ENCODE results near the gene ANKS1B.
"Not testable (repeated sequence)": the region's sequence is repeated elsewhere in the genome, so short reads cannot be mapped to it uniquely, and the experiment has no call there.

Gene ANKS1B

DNA sequence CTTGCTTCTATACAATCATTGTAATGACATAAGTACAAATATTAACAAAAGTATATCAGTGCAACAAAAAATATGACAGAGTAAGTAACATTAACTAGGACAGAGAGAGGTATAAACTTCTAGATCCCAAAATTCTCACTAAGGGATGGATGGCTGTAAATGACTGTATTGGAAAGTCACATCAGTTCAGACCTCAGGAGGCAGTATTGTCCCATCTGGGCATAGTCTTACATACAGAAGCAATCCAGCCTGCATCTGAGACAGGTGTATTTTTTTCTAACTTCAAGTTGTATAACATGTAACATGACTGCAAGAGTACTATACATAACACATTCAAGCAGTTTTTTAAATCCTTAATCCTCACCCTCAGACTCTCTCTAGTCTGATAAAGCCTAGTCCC, 238.2 kb downstream of the ANKS1B start:
- DNase-seq = no peak

DNA sequence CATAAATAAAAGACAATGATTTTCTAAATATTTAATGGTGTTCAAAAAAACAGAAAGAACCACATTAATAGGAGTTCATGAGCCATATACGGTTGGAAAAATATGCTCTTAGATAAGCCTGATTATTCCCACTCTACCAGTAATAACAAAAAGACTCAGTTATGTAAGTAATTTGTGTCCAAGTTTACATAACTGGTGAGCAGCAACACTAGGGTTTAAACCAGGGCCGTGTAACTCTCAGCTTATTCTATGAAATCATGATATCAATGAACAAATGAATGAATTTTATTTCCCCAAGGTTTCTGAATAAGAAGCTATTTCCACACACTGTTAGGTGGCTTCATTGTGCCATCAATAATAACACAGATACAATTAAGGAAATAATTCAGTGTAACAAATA, 238.8 kb downstream of the ANKS1B start:
- DNase-seq = no peak

DNA sequence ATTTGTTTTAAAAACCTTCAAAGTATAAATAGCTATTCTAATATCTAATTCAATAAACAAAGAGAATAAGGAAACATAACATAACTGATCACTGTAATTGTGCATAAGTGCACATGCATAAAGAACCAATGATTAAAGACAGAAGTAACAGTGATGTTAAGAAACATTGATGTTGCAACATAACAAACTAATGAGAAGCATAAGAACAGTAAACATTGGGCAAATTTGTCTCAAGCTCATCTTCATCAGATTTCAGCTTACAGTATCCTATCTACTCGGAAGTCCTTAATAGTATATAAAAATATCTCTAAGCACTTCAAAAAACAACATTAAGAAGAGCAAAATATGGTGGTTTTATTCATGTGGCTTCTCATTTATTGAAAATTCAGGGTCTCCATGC, 239.6 kb downstream of the ANKS1B start:
- DNase-seq = no peak

DNA sequence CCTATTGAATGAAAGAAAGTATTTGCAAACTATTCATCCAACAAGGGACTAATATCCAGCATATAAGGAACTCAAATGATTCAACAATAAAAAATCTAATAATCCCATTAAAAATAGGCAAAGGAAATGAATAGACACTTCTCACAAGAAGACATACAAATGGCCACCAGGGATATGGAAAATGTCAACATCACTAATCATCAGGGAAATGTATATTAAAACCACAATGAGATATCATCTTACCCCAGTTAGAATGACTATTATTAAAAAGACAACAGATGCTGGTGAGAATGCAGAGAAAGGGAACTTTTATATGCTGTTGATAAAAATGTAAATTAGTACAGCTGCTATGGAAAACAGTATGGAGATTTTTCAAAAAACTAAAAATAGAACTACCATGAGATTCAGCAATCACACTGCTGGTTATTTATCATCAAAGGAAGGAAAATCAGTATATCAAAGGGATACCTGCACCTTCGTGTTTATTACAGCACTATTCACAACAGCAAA, 247.9 kb downstream of the ANKS1B start:
- no peak for DNase-seq

DNA sequence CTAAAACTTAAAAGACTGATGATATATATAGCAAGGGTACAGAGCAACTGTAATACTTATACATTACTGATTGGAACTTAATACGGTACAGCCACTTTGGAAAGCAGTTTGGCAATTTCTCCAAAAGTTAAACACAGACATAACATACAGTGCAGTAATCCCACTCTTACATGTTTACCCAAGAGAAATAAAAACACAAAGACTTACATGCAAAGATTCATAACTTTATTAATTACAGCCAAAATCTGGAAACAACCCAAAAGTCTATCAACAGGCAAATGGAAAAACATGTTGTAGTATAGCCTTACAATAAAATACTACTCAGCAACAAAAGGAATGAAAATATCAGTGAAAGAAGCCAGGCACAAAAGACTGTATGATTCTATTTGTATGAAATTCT, 252.6 kb downstream of the ANKS1B start:
- no peak for DNase-seq

DNA sequence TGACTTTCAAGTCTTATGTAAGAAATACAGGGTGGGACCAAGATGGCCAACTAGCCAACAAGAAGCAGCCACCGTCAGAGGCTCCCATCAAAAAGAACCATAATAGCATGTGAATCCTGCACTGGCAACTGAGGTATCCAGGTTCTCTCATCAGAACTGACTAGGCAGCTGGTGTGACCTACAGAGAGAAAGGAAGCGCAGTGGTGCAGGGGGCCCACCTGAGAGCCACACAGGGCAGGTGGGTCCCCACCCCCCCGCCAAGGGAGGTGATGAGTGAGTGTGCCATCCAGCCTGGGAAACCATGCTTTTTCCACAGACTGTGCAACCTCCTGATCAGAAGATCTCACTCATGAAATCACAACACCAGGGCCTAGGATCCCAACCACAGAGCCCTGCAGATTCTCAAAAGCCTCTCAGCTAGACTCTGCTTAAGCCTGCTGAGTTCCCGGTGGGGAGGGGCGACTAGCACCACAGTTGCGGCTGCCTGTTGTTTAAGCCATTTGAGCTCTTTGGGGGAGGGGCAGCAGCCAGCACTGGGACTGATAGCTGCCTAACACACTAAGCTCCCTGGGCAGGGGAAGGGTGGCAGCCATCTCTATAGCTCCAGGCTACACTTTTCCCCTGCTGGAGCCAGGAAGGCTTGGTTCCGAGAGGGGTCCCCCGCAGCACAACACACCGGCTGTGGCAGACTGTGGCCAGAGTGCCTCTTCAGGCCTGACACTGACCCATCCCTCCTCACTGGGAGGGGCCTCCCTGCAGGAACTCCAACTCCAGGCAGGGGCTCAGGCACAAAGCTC, 261.8 kb downstream of the ANKS1B start:
- DNase-seq = no peak

DNA sequence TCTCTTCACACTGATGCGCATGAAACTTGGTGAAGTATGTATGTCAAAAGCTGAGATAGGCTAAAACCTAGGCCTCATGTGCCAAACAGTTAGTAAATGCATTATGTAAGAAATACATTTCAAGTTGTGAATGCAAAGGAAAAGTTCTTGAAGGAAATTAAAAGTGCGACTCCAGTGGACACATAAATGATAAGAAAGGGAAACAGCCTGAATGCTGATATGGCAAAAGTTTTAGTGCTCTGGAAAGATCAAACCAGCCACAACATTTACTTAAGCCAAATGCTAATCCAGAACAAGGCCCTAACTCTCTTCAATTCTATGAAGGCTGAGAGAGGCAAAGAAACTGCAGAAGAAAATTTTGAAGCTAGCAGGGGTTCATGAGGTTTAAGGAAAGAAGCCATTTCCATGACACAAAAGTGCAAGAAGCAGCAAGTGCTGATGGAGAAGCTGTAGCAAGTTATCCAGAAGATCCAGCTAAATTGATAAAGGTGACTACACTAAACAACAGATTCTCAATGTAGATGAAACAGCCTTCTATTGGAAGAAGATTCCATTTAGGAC, 262.9 kb downstream of the ANKS1B start:
- no peak for DNase-seq

DNA sequence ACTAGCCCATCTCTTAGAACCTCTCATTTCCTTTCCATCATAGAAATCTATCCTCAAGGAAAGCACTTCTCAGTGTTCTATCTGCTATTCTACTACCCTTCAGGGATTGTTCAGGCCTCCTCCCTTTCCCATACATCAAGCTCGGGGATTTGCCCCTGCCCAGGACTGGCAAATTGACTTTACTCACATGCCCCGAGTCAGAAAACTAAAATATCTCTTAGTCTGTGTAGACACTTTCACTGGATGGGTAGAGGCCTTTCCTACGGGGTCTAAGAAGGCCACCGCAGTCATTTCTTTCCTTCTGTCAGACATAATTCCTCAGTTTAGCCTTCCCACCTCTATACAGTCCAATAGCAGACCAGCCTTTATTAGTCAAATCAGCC, 264.7 kb downstream of the ANKS1B start:
- DNase-seq = not testable (repeated sequence)

DNA sequence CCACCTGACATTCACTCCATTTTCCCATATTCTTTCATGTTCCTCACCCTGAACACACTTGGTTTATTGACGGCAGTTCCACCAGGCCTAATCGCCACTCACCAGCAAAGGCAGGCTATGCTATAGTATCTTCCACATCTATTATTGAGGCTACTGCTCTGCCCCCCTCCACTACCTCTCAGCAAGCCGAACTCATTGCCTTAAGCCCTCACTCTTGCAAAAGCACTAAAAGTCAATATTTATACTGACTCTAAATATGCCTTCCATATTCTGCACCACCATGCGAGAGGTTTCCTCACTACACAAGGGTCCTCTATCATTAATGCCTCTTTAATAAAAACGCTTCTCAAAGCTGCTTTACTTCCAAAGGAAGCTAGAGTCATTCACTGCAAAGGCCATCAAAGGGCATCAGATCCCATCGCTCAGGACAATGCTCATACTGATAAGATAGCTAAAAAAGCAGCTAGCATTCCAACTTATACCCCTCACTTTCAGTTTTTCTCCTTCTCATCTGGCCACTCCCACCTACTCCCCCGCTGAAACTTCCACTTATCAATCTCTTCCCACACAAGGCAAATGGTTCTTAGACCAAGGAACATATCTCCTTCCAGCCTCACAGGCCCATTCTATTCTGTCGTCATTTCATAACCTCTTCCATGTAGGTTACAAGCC, 265.2 kb downstream of the ANKS1B start:
- DNase-seq = not testable (repeated sequence)

DNA sequence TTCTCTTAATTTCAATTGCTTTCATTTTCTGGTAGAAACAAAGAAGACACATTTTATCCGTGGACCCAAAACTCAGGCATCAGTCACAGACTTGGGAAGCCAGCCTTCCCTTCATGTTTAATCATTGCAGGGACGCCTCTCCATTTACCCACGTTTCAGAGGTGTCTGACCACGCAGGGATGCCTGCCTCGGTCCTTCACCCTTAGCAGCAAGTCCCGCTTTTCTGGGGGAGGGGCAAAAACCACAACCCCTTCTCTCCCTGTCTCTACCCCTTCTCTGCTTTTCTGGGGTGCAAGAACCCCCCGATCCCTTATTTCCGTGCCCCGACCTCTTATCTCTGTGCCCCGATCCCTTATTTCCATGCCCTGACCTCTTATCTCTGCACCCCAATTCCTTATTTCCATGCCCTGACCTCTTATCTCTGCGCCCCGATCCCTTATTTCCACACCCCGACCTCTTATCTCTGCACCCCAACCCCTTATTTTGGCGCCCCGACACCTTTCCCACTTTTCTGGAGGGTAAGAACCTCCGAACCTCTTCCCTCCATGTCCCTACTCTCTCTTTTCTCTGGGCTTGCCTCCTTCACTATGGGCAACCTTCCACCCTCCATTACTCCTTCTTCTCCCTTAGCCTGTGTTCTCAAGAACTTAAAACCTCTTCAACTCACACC, 268.8 kb downstream of the ANKS1B start:
- not testable (repeated sequence) for DNase-seq

DNA sequence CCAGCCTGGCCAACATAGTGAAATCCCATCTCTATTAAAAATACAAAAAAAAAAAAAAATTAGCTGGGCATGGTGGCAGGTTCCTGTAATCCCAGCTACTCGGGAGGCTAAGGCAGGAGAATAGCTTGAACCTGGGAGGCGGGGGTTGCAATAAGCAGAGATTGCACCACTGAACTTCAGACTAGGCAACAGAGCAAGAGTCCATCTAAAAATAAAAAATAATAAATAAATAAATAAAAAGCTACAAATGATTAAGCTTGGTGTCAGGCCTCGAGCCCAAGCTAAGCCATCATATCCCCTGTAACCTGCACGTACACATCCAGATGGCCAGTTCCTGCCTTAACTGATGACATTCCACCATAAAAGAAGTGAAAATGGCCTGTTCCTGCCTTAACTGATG, 269.8 kb downstream of the ANKS1B start:
- not testable (repeated sequence) for DNase-seq

DNA sequence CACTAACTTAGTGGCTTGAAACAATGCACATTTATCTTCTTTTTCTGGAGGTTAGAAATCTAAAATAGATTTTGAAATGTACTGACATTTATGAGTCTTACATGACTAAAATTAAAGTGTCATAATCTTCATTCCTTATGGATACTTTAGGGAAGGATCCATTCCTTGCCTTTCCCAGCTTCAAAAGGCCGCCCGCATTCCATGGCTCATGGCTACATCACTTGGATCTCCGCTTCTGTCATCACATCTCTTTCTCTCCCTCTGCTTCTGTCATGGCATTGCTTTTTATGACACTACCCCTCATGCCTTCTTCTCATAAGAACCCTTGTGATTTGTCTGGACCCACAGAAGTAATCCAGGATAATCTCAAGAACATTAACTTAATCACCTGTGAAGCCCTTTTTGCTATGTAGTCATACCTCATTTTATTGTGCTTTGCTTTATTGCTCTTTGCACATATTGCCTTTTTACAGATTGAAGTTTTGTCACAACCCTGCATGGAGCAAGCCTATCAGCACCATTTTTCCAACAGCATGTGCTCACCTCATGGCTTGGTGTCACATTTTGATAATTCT, 270.7 kb downstream of the ANKS1B start:
- DNase-seq = no peak

DNA sequence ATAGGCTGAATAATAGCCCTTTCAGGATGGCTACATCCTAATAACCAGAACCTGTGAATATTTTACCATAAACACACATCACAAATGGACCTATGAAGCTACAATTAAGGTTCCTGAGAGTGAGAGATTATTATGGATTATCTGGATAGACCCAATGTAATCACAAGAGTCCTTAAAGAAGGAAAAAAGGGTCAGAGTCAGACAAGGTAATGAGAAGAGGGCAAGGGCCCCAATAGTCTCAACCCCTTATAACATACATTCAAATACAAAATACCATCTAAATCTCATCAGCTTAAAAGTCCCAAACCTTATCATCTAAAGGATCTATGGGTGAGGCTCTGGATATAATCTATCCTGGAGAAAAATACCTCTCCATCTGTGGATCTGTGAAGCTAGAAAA, 272.5 kb downstream of the ANKS1B start:
- DNase-seq = no peak

DNA sequence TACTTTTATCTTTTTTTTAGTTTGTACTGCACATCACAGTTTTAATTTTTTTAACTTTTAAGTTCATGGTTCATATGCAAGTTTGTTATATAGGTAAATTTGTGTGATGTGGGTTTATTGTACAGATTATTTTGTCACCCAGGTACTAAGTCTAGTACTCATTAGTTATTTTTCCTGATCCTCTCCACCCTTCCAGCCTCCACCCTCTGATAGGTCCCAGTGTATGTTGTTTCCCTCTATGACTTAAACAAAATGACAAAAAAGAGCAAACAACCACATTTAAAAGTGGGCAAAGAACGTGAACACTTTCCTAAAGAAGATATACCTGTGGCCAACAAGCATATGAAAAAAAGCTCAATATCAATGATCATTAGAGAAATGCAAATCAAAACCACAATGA, 273.5 kb downstream of the ANKS1B start:
- DNase-seq = no peak

DNA sequence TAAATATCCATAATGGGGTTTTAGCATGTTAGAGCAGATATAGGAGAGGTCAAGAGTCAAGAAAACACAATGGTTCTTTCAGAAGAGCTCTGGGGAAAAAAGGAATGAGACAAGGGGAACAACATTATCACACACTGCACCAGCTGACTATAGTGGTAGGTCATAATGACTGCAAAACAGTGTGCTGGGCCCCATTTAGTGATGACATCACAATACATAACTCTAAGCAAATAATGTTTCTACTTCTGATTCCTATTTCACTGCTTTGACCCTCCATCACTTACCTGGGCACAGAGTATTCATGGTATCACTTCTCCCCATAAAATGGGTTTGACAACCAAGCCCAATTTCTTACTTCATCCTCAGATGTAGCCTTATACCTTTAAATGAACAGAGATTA, 275.1 kb downstream of the ANKS1B start:
- DNase-seq = no peak

DNA sequence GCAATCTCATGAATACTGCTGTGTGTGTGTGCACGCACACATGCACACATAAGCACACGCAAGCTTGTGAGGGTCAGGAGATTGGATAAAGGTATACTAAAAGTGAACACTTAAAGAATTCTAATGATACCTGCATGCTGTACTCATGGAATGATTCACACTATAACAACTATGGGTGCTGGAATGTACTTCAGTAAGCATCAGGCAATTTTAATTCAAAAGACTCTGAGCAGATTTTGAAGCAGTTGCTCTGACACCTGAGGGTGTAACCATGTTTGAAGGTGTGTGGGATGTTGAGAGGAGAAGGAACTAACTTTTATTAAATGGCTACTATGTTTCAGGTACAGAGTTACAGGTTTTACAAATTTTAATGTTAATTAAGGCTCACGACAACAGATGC, 275.6 kb downstream of the ANKS1B start:
- no peak for DNase-seq

DNA sequence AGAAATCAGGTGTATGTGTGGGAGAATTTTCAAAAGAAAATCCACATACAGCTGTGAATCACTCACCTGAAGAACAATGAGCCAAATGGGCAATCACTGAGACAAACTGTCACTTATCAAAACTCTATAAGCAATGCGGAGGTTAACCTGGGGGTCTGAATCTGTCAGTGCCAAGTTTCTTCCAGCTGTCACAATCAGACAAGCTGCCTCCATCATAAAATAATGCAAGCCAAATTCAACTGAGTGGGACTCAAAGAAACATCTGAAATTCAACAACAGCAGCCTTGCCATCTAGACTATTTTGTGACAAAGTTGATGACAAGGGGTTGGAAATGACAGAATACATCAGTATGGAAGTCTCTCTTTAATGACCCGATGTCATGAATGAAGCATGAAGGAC, 276.9 kb downstream of the ANKS1B start:
- no peak for DNase-seq

DNA sequence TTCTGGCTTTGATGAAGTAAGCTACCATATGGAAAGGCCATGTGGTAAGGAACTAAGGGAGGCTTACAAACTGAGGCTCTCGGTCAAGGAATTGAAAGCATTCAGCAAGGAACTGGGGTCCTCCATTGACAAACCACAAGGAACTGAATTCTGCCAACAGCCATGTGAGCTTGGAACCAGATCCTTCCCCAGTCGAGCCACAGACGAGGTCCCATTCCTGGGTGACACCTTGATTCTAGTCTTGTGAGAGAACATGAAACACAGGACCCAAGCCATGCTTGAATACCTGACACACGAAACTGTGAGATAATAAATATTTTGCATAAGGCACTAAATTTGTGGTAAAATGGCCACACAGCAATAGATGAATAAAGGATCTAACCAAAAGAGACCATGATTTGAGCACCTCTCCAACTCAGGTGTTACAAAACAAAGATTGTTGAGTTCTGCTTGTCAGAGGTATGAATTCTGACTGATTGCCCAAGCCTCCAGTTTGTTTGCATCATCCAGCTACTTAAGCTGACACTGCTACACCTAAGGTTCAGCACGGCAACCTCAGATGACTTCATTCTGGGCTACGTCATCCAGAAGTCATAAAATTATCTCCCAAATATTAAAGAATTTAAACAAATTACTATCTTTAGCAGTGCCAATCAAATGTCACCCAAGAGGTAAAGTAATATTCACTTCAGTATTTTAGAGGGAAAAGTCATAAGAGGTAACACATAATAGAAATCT, 277.8 kb downstream of the ANKS1B start:
- no peak for DNase-seq

DNA sequence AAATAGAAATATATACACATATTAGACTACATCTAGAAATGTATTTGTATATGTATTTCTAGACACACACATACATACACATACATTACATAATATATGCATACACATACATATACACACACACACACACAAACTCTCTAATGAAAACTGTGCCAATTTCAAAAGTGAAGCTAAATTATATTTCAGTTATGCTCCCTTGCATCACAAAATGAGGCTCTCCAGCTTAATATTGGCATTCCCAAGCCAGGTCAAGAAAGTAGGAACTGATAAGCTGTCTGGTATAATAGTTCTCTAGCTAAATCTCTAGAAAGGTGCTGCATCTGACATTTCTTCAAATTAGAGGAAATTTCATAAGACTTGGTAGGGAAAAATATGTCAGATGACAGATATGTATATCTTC, 280.3 kb downstream of the ANKS1B start:
- no peak for DNase-seq

DNA sequence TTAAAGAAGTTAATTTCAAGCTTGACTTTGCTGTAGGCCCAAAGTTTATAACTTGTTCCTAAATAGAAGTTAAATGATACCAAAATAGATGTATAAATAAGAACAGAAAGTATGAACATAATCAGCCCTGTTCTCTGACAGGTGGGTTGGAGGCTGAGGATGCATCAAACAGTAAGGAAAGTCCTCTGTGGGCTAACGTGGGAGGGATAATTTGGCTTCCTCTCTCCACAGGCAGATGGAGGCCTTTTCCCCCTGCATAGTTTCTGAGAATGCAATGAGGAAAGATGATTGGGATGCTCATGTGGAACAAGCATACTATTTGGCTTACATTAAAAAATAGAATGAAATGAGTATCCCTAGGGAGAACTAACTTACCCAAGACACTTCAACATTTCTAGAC, 280.7 kb downstream of the ANKS1B start:
- DNase-seq = no peak

DNA sequence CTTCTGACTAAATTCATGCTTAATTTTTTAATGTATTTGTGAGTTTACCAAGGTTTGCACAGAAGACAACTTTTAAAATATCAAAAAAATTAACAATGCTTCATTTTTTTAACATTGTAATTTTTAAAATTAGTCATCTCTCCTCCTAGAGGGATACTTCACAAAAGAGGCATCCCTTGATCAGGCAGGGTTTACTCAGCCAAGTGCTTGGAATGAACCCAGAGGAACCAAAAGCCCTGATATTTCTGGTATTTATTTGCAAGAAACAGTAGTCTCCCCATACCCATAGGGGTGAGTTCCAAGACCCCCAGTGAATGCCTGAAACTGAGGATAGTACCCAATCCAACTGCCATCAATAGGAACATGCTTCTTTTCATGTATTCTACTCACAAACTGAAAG, 284.7 kb downstream of the ANKS1B start:
- DNase-seq = no peak

DNA sequence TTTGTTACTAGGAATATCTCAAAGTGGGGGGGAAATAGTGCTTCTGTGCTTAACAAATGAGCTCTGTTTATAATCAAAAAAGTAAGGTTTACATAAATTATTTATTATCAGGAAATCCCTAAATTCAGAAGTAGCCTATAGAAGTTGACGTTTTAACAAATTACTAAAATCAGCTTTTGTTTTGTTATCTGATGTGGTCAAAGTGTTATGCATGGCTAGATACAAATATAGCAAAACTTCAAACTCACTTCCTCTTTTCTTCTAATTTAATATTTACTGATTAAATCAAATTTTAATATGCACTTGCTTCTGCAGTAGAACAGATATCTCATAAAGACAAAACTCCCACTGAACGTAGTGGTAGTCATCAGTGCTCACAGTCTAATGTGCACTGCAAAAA, 289.7 kb downstream of the ANKS1B start:
- no peak for DNase-seq

DNA sequence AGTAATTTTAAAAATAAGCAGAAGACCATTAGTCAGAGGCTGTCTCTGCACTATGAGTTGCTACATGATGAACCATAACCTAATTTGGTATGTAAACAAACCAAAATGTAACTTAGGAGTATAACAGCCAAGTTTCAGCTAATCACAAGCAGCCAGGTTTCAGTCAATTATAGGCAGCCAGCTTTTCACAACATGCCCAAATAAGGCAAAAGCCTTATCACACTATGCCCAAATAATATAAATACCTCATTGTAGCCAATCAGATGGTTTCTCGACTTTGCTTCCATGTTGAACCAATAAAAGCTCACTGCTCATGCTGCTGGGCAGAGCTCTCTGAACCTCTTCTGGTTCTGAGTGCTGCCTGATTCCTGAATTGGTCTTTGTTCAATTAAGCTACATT, 298.6 kb downstream of the ANKS1B start:
- DNase-seq = no peak

Measured in suppressor macrophage treated with lipopolysaccharide for 1 hour (primary cell).